Loucy (cell line): Measurements from ENCODE around the gene BRSK2.

Source experiments
- H2AFZ ChIP-seq: fragments of 200-600 bp; sonication (generic); 2 replicates; pipeline ENCODE4 v1.6.0; 2016; ENCODE audit warnings: antibody characterized with exemption, mild to moderate bottlenecking, low read length, moderate library complexity
- H3F3A ChIP-seq: fragments of 200-600 bp; 2 replicates; pipeline ENCODE4 v1.6.0; 2016; ENCODE audit warnings: antibody characterized with exemption, low read depth, mild to moderate bottlenecking
- H3K27me3 ChIP-seq: fragments of 200-600 bp; sonication (generic); 2 replicates; pipeline ENCODE4 v1.6.1; 2014; ENCODE audit warnings: low read length, mild to moderate bottlenecking; ENCODE audit not compliant: insufficient read depth, poor library complexity, severe bottlenecking
- H3K36me3 ChIP-seq: fragments of 200-600 bp; sonication (generic); 2 replicates; pipeline ENCODE4 v1.6.1; 2016; ENCODE audit warnings: low read length; ENCODE audit not compliant: insufficient read depth
- H3K4me1 ChIP-seq: fragments of 200-600 bp; sonication (generic); 2 replicates; pipeline ENCODE4 v1.5.1; 2014; ENCODE audit warnings: low read length, mild to moderate bottlenecking; ENCODE audit not compliant: insufficient read depth, poor library complexity, severe bottlenecking
- H3K4me2 ChIP-seq: fragments of 200-600 bp; sonication (generic); 2 replicates; pipeline ENCODE4 v1.6.0; 2014; ENCODE audit warnings: antibody characterized with exemption, low read length, low read depth, mild to moderate bottlenecking; ENCODE audit not compliant: poor library complexity, severe bottlenecking
- H3K4me3 ChIP-seq: fragments of 200-600 bp; sonication (generic); 2 replicates; pipeline ENCODE4 v1.5.1; 2014; ENCODE audit warnings: low read length, mild to moderate bottlenecking, mixed read lengths; ENCODE audit not compliant: poor library complexity, severe bottlenecking
- H3K79me2 ChIP-seq: fragments of 200-600 bp; sonication (generic); 2 replicates; pipeline ENCODE4 v1.6.1; 2014; ENCODE audit warnings: low read length; ENCODE audit not compliant: insufficient read depth
- H3K9ac ChIP-seq: fragments of 200-600 bp; sonication (generic); 2 replicates; pipeline ENCODE4 v1.6.0; 2014; ENCODE audit warnings: mild to moderate bottlenecking, low read depth, low read length, moderate library complexity; ENCODE audit not compliant: poor library complexity, severe bottlenecking
- H3K9me2 ChIP-seq: fragments of 200-600 bp; sonication (generic); replicated peaks from 2 replicates; pipeline ENCODE4 v1.6.1; 2016; ENCODE audit warnings: low read depth, low read length, mixed read lengths
- H3K9me3 ChIP-seq: fragments of 200-600 bp; sonication (generic); 2 replicates; pipeline ENCODE4 v1.6.1; 2014; ENCODE audit warnings: mild to moderate bottlenecking, antibody characterized with exemption, low read length, low read depth; ENCODE audit not compliant: insufficient read depth
- H4K20me1 ChIP-seq: fragments of 200-600 bp; sonication (generic); 2 replicates; pipeline ENCODE4 v1.6.0; 2014; ENCODE audit warnings: antibody characterized with exemption, low read length, mild to moderate bottlenecking; ENCODE audit not compliant: insufficient read depth, poor library complexity, severe bottlenecking
- CTCF ChIP-seq: fragments of 200-600 bp; sonication (generic); conservative IDR thresholded peaks from 2 replicates; pipeline ENCODE4 v1.5.1; 2014; ENCODE audit warnings: mild to moderate bottlenecking, antibody characterized with exemption, low read length
- EZH2phosphoT487 ChIP-seq: fragments of 200-600 bp; IDR thresholded peaks from 2 replicates; pipeline ENCODE4 v1.6.1; 2018; ENCODE audit warnings: antibody characterized with exemption, mild to moderate bottlenecking, moderate library complexity, borderline replicate concordance

BRSK2 gene

DNA sequence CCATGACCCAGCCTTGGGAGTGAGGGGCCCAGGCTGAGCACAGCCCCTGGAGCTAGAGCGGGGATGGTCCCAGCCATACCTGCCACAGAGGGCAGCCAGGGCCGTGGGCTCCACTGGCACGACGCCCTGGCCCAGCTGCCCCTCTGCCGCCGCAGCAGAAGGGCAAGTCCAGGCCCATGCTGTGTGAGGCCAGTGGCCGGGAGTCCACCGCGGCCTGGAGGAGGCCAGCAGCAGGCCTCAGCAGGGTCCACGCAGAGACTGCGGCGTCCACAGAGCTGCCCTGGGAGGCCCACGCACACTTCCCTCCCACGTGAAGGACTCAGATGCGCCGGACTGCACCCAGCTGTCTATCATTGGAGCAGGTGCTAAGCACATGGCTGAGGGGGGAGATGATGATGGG lies 73.3 kb downstream of the BRSK2 start:
- no peak overlapping the region for H3K9ac ChIP-seq
- no peaks in the 10 kb centered on the region for H3K27me3 ChIP-seq
- no peaks in the 10 kb centered on the region for H4K20me1 ChIP-seq
- no peak for TF ChIP-seq CTCF
- TF ChIP-seq EZH2phosphoT487: no peak
- H3K4me1 ChIP-seq: no peaks in the 10 kb centered on the region
- H3K9me2 ChIP-seq: no peaks in the 10 kb centered on the region
- no peaks in the 10 kb centered on the region for H3K79me2 ChIP-seq
- H3F3A ChIP-seq: no peaks in the 10 kb centered on the region
- no peak overlapping the region for H2AFZ ChIP-seq
- no peaks in the 10 kb centered on the region for H3K36me3 ChIP-seq
- no peak overlapping the region for H3K4me3 ChIP-seq
- H3K9me3 ChIP-seq: no peaks in the 10 kb centered on the region
- H3K4me2 ChIP-seq: no peak overlapping the region

DNA sequence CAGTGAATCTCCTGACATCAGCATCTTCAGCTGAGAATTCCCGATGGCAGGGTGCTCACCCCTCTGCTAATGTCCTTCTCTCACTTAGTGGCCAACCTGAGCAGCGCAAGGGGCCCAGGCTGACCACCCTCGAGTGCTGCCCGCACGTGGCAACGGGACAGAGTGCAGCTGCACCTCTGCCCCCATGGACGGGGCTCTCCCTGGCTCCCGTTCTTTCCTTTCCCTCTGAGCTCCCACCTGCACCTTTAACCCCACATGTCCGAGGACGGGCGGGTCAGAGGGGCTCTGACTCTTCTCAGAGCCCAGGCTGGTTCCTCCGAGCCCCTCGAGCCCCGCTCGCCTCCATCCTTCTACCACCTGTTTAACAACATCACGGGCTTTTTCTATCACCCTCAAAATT lies 77.0 kb downstream of the BRSK2 start:
- Histone ChIP-seq H3K4me2 (no peak overlapping the region), H3K4me3 (no peak overlapping the region), H3K79me2 (no peaks in the 10 kb centered on the region), H3K27me3 (no peaks in the 10 kb centered on the region), H3K36me3 (peaks cover 6% of the 10 kb centered on the region; the same call in 1 of the 2 replicates), H3K9me2 (no peaks in the 10 kb centered on the region), H2AFZ (no peak overlapping the region), H3K9ac (no peak overlapping the region), H3F3A (no peaks in the 10 kb centered on the region), H3K9me3 (no peaks in the 10 kb centered on the region), H4K20me1 (no peaks in the 10 kb centered on the region), H3K4me1 (no peaks in the 10 kb centered on the region)
- TF ChIP-seq EZH2phosphoT487: no peak
- TF ChIP-seq CTCF: no peak

GRCh38 chr11:1467270-1467669 lies 77.5 kb downstream of the BRSK2 start:
- Histone ChIP-seq H3K4me3 (no peak overlapping the region), H3F3A (no peaks in the 10 kb centered on the region), H4K20me1 (no peaks in the 10 kb centered on the region), H3K79me2 (no peaks in the 10 kb centered on the region), H2AFZ (no peak overlapping the region), H3K27me3 (no peaks in the 10 kb centered on the region), H3K9ac (no peak overlapping the region), H3K9me3 (no peaks in the 10 kb centered on the region), H3K4me1 (no peaks in the 10 kb centered on the region), H3K9me2 (no peaks in the 10 kb centered on the region), H3K4me2 (no peak overlapping the region), H3K36me3 (peaks cover 6% of the 10 kb centered on the region; the same call in 1 of the 2 replicates)
- TF ChIP-seq CTCF (no peak), EZH2phosphoT487 (no peak)
